ENCODE data around the gene TMEM19.

Gene TMEM19

GRCh38 chr12:71685914-71686657, at the start of gene TMEM19:
TMEM19 (plus strand) TSS chr12:71686082; CDS start chr12:71686681, 599 bp downstream.
- DNase-seq (ENCODE audit: low read depth in 2 of 2) = peak; percentile 67 to 72

GRCh38 chr12:71636704-71637115, 49.2 kb upstream of the TMEM19 start:
- no peak for DNase-seq (ENCODE audit: low read depth in 2 of 2)

- DNase-seq (ENCODE audit: low read depth in 2 of 2) = no peak
Measured at GRCh38 chr12:71638499-71638898, 47.4 kb upstream of the TMEM19 start.

- no peak for DNase-seq (ENCODE audit: low read depth in 2 of 2)
Measured at GRCh38 chr12:71639341-71639760, 46.5 kb upstream of the TMEM19 start.

- no peak for DNase-seq (ENCODE audit: low read depth in 2 of 2)
Measured at GRCh38 chr12:71640316-71640715, 45.6 kb upstream of the TMEM19 start.

GRCh38 chr12:71641390-71641789, 44.5 kb upstream of the TMEM19 start:
- DNase-seq (ENCODE audit: low read depth in 2 of 2) = no peak

- no peak for DNase-seq (ENCODE audit: low read depth in 2 of 2)
Measured at GRCh38 chr12:71642264-71642663, 43.6 kb upstream of the TMEM19 start.

- DNase-seq (ENCODE audit: low read depth in 2 of 2) = no peak
Measured at GRCh38 chr12:71645268-71645667, 40.6 kb upstream of the TMEM19 start.

GRCh38 chr12:71646512-71646911, 39.4 kb upstream of the TMEM19 start:
- DNase-seq (ENCODE audit: low read depth in 2 of 2) = no peak

GRCh38 chr12:71648537-71648936, 37.3 kb upstream of the TMEM19 start:
- DNase-seq (ENCODE audit: low read depth in 2 of 2) = no peak

- no peak for DNase-seq (ENCODE audit: low read depth in 2 of 2)
Measured at GRCh38 chr12:71649401-71649800, 36.5 kb upstream of the TMEM19 start.

GRCh38 chr12:71652656-71653055, 33.2 kb upstream of the TMEM19 start:
- no peak for DNase-seq (ENCODE audit: low read depth in 2 of 2)

- DNase-seq (ENCODE audit: low read depth in 2 of 2) = no peak
Measured at GRCh38 chr12:71653137-71653536, 32.7 kb upstream of the TMEM19 start.

- no peak for DNase-seq (ENCODE audit: low read depth in 2 of 2)
Measured at GRCh38 chr12:71654200-71654599, 31.7 kb upstream of the TMEM19 start.

GRCh38 chr12:71655495-71655894, 30.4 kb upstream of the TMEM19 start:
- no peak for DNase-seq (ENCODE audit: low read depth in 2 of 2)

GRCh38 chr12:71655907-71656306, 30.0 kb upstream of the TMEM19 start:
- no peak for DNase-seq (ENCODE audit: low read depth in 2 of 2)

- DNase-seq (ENCODE audit: low read depth in 2 of 2) = no peak
Measured at GRCh38 chr12:71656740-71657139, 29.1 kb upstream of the TMEM19 start.

GRCh38 chr12:71661977-71662530, 23.8 kb upstream of the TMEM19 start:
- no peak for DNase-seq (ENCODE audit: low read depth in 2 of 2)

GRCh38 chr12:71662849-71663560, 22.9 kb upstream of the TMEM19 start:
- peak; percentile 52 to 61 for DNase-seq (ENCODE audit: low read depth in 2 of 2)

- DNase-seq (ENCODE audit: low read depth in 2 of 2) = peak; percentile 77 to 80
Measured at GRCh38 chr12:71663561-71664410, 22.1 kb upstream of the TMEM19 start, which contains the start of the genes THAP2 and ZFC3H1. THAP2 (plus strand) TSS chr12:71664301; CDS start chr12:71664510, 209 bp downstream. ZFC3H1 (minus strand) TSS chr12:71663848; CDS start chr12:71663610, 238 bp downstream.

GRCh38 chr12:71664411-71665089, 21.3 kb upstream of the TMEM19 start:
- no peak for DNase-seq (ENCODE audit: low read depth in 2 of 2)

Measured in stimulated activated CD4-positive, alpha-beta T cell treated with anti-CD3 and anti-CD28 coated beads, Interleukin-12 subunit alpha, Interleukin-12 subunit beta, amount 100 ng/mL, for 24 hours (primary cell).